ENCODE measurements around the gene SCARF2. TPM values are rescaled to one million over a fixed set of nuclear protein-coding genes. Genes with fewer than 3 reads are reported as not detected.
"Not testable (repeated sequence)": the region's sequence is repeated elsewhere in the genome, so short reads cannot be mapped to it uniquely, and the experiment has no call there.

Gene SCARF2
- total RNA-seq, 4 donors from 2014 or later, result 28.4 to 72.0 (median 53.1) TPM

- Histone ChIP-seq H3K36me3 (peaks cover 0 to 24% (median 0%) of the 10 kb centered on the region in 3 donors), H3K4me1 (peaks cover 0 to 44% (median 29%) of the 10 kb centered on the region in 4 donors), H3K9me3 (no peaks in the 10 kb centered on the region), H3K27ac (peak overlapping the region; percentile 63 to 92 (median 78)), H3K27me3 (no peaks in the 10 kb centered on the region), H3K4me3 (no peak overlapping the region)
- WGBS, 2 donors, result 27 to 30% methylated on average over 17 to 21 of the region's 21 CpGs
- TF ChIP-seq POLR2A (IDR thresholded peaks at IDR 0.05) (no peak), EP300 (IDR thresholded peaks at IDR 0.05) (no peak), CTCF (IDR thresholded peaks at IDR 0.05) (no peak)
- no peak for DNase-seq (ENCODE audit: low spot score in 2 of 2)
Observed at GRCh38 chr22:20422271-20423007, 15.2 kb downstream of the SCARF2 start.

- DNase-seq (ENCODE audit: low spot score in 2 of 2), result no peak
- Histone ChIP-seq H3K4me3 (no peak overlapping the region), H3K36me3 (peaks cover 0 to 14% (median 0%) of the 10 kb centered on the region in 3 donors), H3K27me3 (no peaks in the 10 kb centered on the region), H3K9me3 (no peaks in the 10 kb centered on the region), H3K4me1 (peaks cover 0 to 44% (median 29%) of the 10 kb centered on the region in 4 donors), H3K27ac (no peak overlapping the region)
- 97% methylated on average over 7 of the region's 7 CpGs for WGBS, 2 donors
- TF ChIP-seq EP300 (IDR thresholded peaks at IDR 0.05) (no peak), CTCF (IDR thresholded peaks at IDR 0.05) (no peak), POLR2A (IDR thresholded peaks at IDR 0.05) (no peak)
Observed at GRCh38 chr22:20421507-20421874, 16.1 kb downstream of the SCARF2 start.

- peaks cover 0 to 38% (median 27%) of the 10 kb centered on the region in 4 donors for H3K4me1 ChIP-seq
- WGBS, 2 donors, result 82 to 91% methylated on average over 11 of the region's 11 CpGs
- DNase-seq (ENCODE audit: low spot score in 2 of 2), result no peak
- no peak overlapping the region for H3K27ac ChIP-seq
- TF ChIP-seq CTCF (IDR thresholded peaks at IDR 0.05) (no peak), EP300 (IDR thresholded peaks at IDR 0.05) (no peak), POLR2A (IDR thresholded peaks at IDR 0.05) (no peak)
- H3K36me3 ChIP-seq, result peaks cover 0 to 2% (median 0%) of the 10 kb centered on the region in 3 donors
- H3K27me3 ChIP-seq, result no peaks in the 10 kb centered on the region
- H3K9me3 ChIP-seq, result no peaks in the 10 kb centered on the region
- no peak overlapping the region for H3K4me3 ChIP-seq
Observed at GRCh38 chr22:20420157-20420842, 17.3 kb downstream of the SCARF2 start.

GRCh38 chr22:20419664-20419951, 18.0 kb downstream of the SCARF2 start:
- 91 to 93% methylated on average over 2 of the region's 2 CpGs for WGBS, 2 donors
- Histone ChIP-seq H3K27me3 (no peaks in the 10 kb centered on the region), H3K4me3 (no peak overlapping the region), H3K36me3 (no peaks in the 10 kb centered on the region), H3K4me1 (peaks cover 0 to 31% (median 20%) of the 10 kb centered on the region in 4 donors), H3K27ac (no peak overlapping the region), H3K9me3 (no peaks in the 10 kb centered on the region)
- TF ChIP-seq EP300 (IDR thresholded peaks at IDR 0.05), result no peak
- no peak for TF ChIP-seq POLR2A (IDR thresholded peaks at IDR 0.05)
- TF ChIP-seq CTCF (IDR thresholded peaks at IDR 0.05), result no peak
- no peak for DNase-seq (ENCODE audit: low spot score in 2 of 2)

- H3K36me3 ChIP-seq, result no peaks in the 10 kb centered on the region
- WGBS, 2 donors, result 12 to 14% methylated on average over 31 to 42 of the region's 42 CpGs
- peak overlapping the region; percentile 21 to 48 (median 35) for H3K4me3 ChIP-seq
- DNase-seq (ENCODE audit: low spot score in 2 of 2), result peak; percentile 64 to 71
- TF ChIP-seq POLR2A (IDR thresholded peaks at IDR 0.05) (no peak), CTCF (IDR thresholded peaks at IDR 0.05) (peak; percentile 78 to 93 (median 84)), EP300 (IDR thresholded peaks at IDR 0.05) (peak in 1 of 2 donors; percentile 52)
- peaks cover 0 to 18% (median 9%) of the 10 kb centered on the region in 4 donors for H3K4me1 ChIP-seq
- no peaks in the 10 kb centered on the region for H3K9me3 ChIP-seq
- no peaks in the 10 kb centered on the region for H3K27me3 ChIP-seq
- peak overlapping the region in 3 of 4 donors; percentile 28 to 66 (median 44) for H3K27ac ChIP-seq
Observed at GRCh38 chr22:20418211-20418788, 19.3 kb downstream of the SCARF2 start.

GRCh38 chr22:20415699-20416098, 21.9 kb downstream of the SCARF2 start:
- not testable (repeated sequence) for H3K36me3 ChIP-seq; H3K4me3 ChIP-seq; H3K27ac ChIP-seq; H3K9me3 ChIP-seq; H3K27me3 ChIP-seq; DNase-seq (ENCODE audit: low spot score in 2 of 2); H3K4me1 ChIP-seq
- WGBS, 2 donors, result 87 to 95% methylated on average over 3 of the region's 3 CpGs

GRCh38 chr22:20415241-20415640, 22.4 kb downstream of the SCARF2 start:
- H3K27ac ChIP-seq; H3K36me3 ChIP-seq; H3K9me3 ChIP-seq; H3K4me3 ChIP-seq; H3K4me1 ChIP-seq; H3K27me3 ChIP-seq; DNase-seq (ENCODE audit: low spot score in 2 of 2): not testable (repeated sequence)
- WGBS, 2 donors, result 94 to 96% methylated on average over 3 of the region's 3 CpGs

Measured in tibial nerve (tissue), 4 donors.